ENCODE data around the gene SLC12A7. TPM values are rescaled to one million over a fixed set of nuclear protein-coding genes. Genes with fewer than 3 reads are reported as not detected.

The SLC12A7 gene
- total and polyA plus RNA-seq, 9 of the 15 experiments (the other 6 are each of a cell fraction or from before 2014, with no cell fraction given), result 0.01 to 3.1 (median 0.56) TPM

GRCh38 chr5:1014346-1014745 lies 97.5 kb downstream of the SLC12A7 start:
- Histone ChIP-seq H3K4me1 (replicated peaks in 1 of 2; ENCODE audit: control insufficient read depth in 2 of 2, insufficient read depth in 2 of 2, low read length in 2 of 2) (peaks cover 0 to 16% of the 10 kb centered on the region in 2 experiments; a peak in 2 of 5 replicates), H3K27me3 (ENCODE audit: control insufficient read depth in 2 of 2, insufficient read depth in 2 of 2, low read length in 2 of 2) (peaks cover 61 to 98% of the 10 kb centered on the region in 2 experiments), H3K4me2 (ENCODE audit: insufficient read depth, low read length) (no peak overlapping the region), H3K27ac (ENCODE audit: extremely low read depth, low read depth, low read length) (no peak overlapping the region), H3K9me1 (ENCODE audit: control insufficient read depth, insufficient read depth, low read length) (no peaks in the 10 kb centered on the region), H2AFZ (ENCODE audit: low read depth, low read length) (no peak overlapping the region), H4K20me1 (replicated peaks; ENCODE audit: control insufficient read depth, insufficient read depth, low read length) (peaks cover 53% of the 10 kb centered on the region), H3K79me2 (ENCODE audit: control insufficient read depth, insufficient read depth, low read length) (no peaks in the 10 kb centered on the region), H3K36me3 (ENCODE audit: control insufficient read depth, insufficient read depth, low read length) (no peaks in the 10 kb centered on the region), H3K9ac (ENCODE audit: insufficient read depth in 1 of 2, low read depth in 2 of 2, low read length in 2 of 2) (no peak overlapping the region), H3K4me3 (no peak overlapping the region), H3K9me3 (replicated peaks; ENCODE audit: control insufficient read depth, insufficient read depth, low read depth, low read length) (no peaks in the 10 kb centered on the region)
- ChIA-PET POLR2A (interaction anchor here (0.6 to 1.6 kb wide), 6 partner anchors 10 to 1010 kb away, joined by 3 to 4 read pairs (median 3); no protein-coding TSS in a partner anchor), CTCF (ENCODE audit: low intra/inter-chr PET ratio) (interaction anchor here (1.1 kb wide), 1 partner anchor 80 kb away, joined by 3 read pairs; no protein-coding TSS in a partner anchor)
- FAIRE-seq (no peak), ATAC-seq (no peak), DNase-seq (ENCODE audit: extremely low read depth in 1 of 4, low spot score in 3 of 4) (no peak)
- 3% methylated on average over 14 of the region's 14 CpGs for WGBS (ENCODE audit: insufficient coverage, low coverage, missing lambda C conversion rate)
- intact Hi-C loops (cut with micrococcal nuclease), result no loop called here
- BruUV-seq (replicated peaks), result no TSS peak
- in situ Hi-C loops (cut with MboI), result no loop called here
- TF ChIP-seq ZNF695 (CRISPR knock-in tag; IDR thresholded peaks at IDR 0.05) (no peak), TFAP4 (CRISPR knock-in tag; IDR thresholded peaks at IDR 0.05; ENCODE audit: borderline replicate concordance) (no peak), ZBTB49 (CRISPR knock-in tag; IDR thresholded peaks at IDR 0.05; ENCODE audit: borderline replicate concordance) (no peak), KDM4B (IDR thresholded peaks at IDR 0.05; ENCODE audit: borderline replicate concordance in 2 of 2, low read depth in 1 of 2) (no peak), SIN3B (IDR thresholded peaks at IDR 0.05; ENCODE audit: low read depth) (no peak), ZNF354B (CRISPR knock-in tag; IDR thresholded peaks at IDR 0.05) (no peak), XRCC4 (IDR thresholded peaks at IDR 0.05; ENCODE audit: extremely low read depth, insufficient read depth, insufficient read length) (no peak), KLF10 (CRISPR knock-in tag; IDR thresholded peaks at IDR 0.05) (no peak), RBM14 (IDR thresholded peaks at IDR 0.05; ENCODE audit: borderline replicate concordance, insufficient read depth, low read depth, low read length) (no peak), SAP30 (IDR thresholded peaks at IDR 0.05; ENCODE audit: borderline replicate concordance, insufficient read depth, low read depth, low read length, poor library complexity, severe bottlenecking) (no peak), ZNF785 (CRISPR knock-in tag; IDR thresholded peaks at IDR 0.05) (no peak), POLR2G (IDR thresholded peaks at IDR 0.05; ENCODE audit: low read depth, low read length) (no peak), STAT5B (CRISPR knock-in tag; IDR thresholded peaks at IDR 0.05) (no peak), PURB (CRISPR knock-in tag; IDR thresholded peaks at IDR 0.05; ENCODE audit: low read depth) (no peak), ARNT (IDR thresholded peaks at IDR 0.05) (no peak), GATA2 (CRISPR knock-in tag; IDR thresholded peaks at IDR 0.05) (no peak), DLX4 (CRISPR knock-in tag; IDR thresholded peaks at IDR 0.05) (no peak)

Data from K562 (cell line).